Mesenchymal stem cell (in vitro differentiated cells and primary cell): ENCODE results near the gene ANO4.

Experiments used
- DNase-seq: peaks from one replicate; pipeline ENCODE4 v3.0.0-alpha.2; 2013
- H2AFZ ChIP-seq: one replicate; pipeline ENCODE4 v1.6.1; 2013; ENCODE audit warnings: low read depth, mild to moderate bottlenecking, control low read depth, inconsistent platforms, low read length, moderate library complexity
- H2AK5ac ChIP-seq: 2 replicates; pipeline ENCODE4 v1.6.1; 2013; ENCODE audit warnings: low read length, moderate library complexity, mild to moderate bottlenecking, inconsistent platforms; ENCODE audit not compliant: severe bottlenecking
- H2BK120ac ChIP-seq: one replicate; pipeline ENCODE4 v1.6.1; 2013; ENCODE audit warnings: low read depth, mild to moderate bottlenecking, inconsistent platforms, low read length, moderate library complexity
- H2BK12ac ChIP-seq, 2 experiments: one replicate each; pipeline ENCODE4 v1.6.1; 2013; ENCODE audit warnings: inconsistent platforms in 2 of 2, low read length in 2 of 2, mild to moderate bottlenecking in 2 of 2, moderate library complexity in 2 of 2, control low read depth in 1 of 2
- H2BK15ac ChIP-seq: one replicate; pipeline ENCODE4 v1.6.1; 2013; ENCODE audit warnings: mild to moderate bottlenecking, low read depth, inconsistent platforms; ENCODE audit not compliant: poor library complexity, severe bottlenecking
- H2BK5ac ChIP-seq: 2 replicates; pipeline ENCODE4 v1.6.1; 2013; ENCODE audit warnings: low read depth, mild to moderate bottlenecking, low read length, control low read depth, inconsistent platforms; ENCODE audit not compliant: poor library complexity, severe bottlenecking
- H3K14ac ChIP-seq, 2 experiments: one replicate each; pipeline ENCODE4 v1.6.1; 2013; ENCODE audit warnings: inconsistent platforms in 2 of 2, low read length in 2 of 2, control low read depth in 1 of 2, mild to moderate bottlenecking in 1 of 2, moderate library complexity in 1 of 2
- H3K18ac ChIP-seq, 2 experiments: one replicate each; pipeline ENCODE4 v1.6.1; 2013; ENCODE audit warnings: inconsistent platforms in 2 of 2, low read length in 2 of 2, control low read depth in 1 of 2, low read depth in 1 of 2, mild to moderate bottlenecking in 1 of 2
- H3K23ac ChIP-seq, 2 experiments: one replicate each; pipeline ENCODE4 v1.6.1; 2013; ENCODE audit warnings: inconsistent platforms in 2 of 2, low read length in 2 of 2, mild to moderate bottlenecking in 2 of 2, moderate library complexity in 2 of 2, control low read depth in 1 of 2
- H3K27ac ChIP-seq: 2 replicates; pipeline ENCODE4 v1.5.1; 2013; ENCODE audit warnings: mild to moderate bottlenecking, moderate library complexity, low read length, control low read depth, inconsistent platforms; ENCODE audit not compliant: poor library complexity, severe bottlenecking
- H3K27me3 ChIP-seq, 2 experiments: 2 replicates each; pipeline versions ENCODE4 v1.6.1 to v1.7.0; 2013; ENCODE audit warnings: low read length in 2 of 2, mild to moderate bottlenecking in 2 of 2, moderate library complexity in 2 of 2, control low read depth in 1 of 2, inconsistent platforms in 1 of 2; ENCODE audit not compliant: control insufficient read depth in 1 of 2, insufficient read depth in 1 of 2
- H3K36me3 ChIP-seq, 2 experiments: 2 replicates each; pipeline versions ENCODE4 v1.6.1 to v1.7.0; 2013; ENCODE audit warnings: low read length in 2 of 2, control low read depth in 1 of 2, inconsistent platforms in 1 of 2, low read depth in 1 of 2, mild to moderate bottlenecking in 1 of 2; ENCODE audit not compliant: insufficient read depth in 2 of 2, control insufficient read depth in 1 of 2
- H3K4ac ChIP-seq, 2 experiments: one replicate each; pipeline ENCODE4 v1.6.1; 2013; ENCODE audit warnings: inconsistent platforms in 2 of 2, low read length in 2 of 2, mild to moderate bottlenecking in 2 of 2, moderate library complexity in 2 of 2, control low read depth in 1 of 2, low read depth in 1 of 2
- H3K4me1 ChIP-seq: 2 replicates; pipeline ENCODE4 v1.6.1; 2013; ENCODE audit warnings: low read depth, low read length, control low read depth; ENCODE audit not compliant: control insufficient read depth, insufficient read depth
- H3K4me2 ChIP-seq: 2 replicates; pipeline ENCODE4 v1.6.1; 2013; ENCODE audit warnings: low read length, mild to moderate bottlenecking, inconsistent platforms; ENCODE audit not compliant: poor library complexity, severe bottlenecking
- H3K4me3 ChIP-seq, 2 experiments: 2 replicates each; pipeline versions ENCODE4 v1.5.1 to v1.7.0; 2013; ENCODE audit warnings: low read length in 2 of 2, mild to moderate bottlenecking in 2 of 2, control low read depth in 1 of 2, low read depth in 1 of 2; ENCODE audit not compliant: insufficient read depth in 1 of 2
- H3K79me1 ChIP-seq: replicated peaks from 2 replicates; pipeline ENCODE4 v1.6.1; 2013; ENCODE audit warnings: mild to moderate bottlenecking, control low read depth, low read length, inconsistent platforms; ENCODE audit not compliant: poor library complexity, severe bottlenecking
- H3K9ac ChIP-seq: 2 replicates; pipeline ENCODE4 v1.7.0; 2013; ENCODE audit warnings: mild to moderate bottlenecking, low read length, moderate library complexity
- H3K9me3 ChIP-seq: 2 replicates; pipeline ENCODE4 v1.7.0; 2013; ENCODE audit warnings: mild to moderate bottlenecking, low read length; ENCODE audit not compliant: control insufficient read depth
- H4K8ac ChIP-seq: one replicate; pipeline ENCODE4 v1.6.1; 2013; ENCODE audit warnings: inconsistent platforms, mild to moderate bottlenecking, low read length, moderate library complexity
- H4K91ac ChIP-seq: one replicate; pipeline ENCODE4 v1.6.1; 2013; ENCODE audit warnings: mild to moderate bottlenecking, low read length, inconsistent platforms
- WGBS: methylation state at CpG from one replicate; pipeline ENCODE4 v1.1.7; 2013; ENCODE audit warnings: mixed read lengths; 5-methylcytosine and 5-hydroxymethylcytosine counted together

The ANO4 gene

GRCh38 chr12:100895192-100895591 lies 100.6 kb downstream of the ANO4 start:
- Histone ChIP-seq H3K9ac (no peak overlapping the region), H3K18ac (no peak overlapping the region), H2BK12ac (no peak overlapping the region), H2AFZ (no peak overlapping the region), H3K9me3 (no peaks in the 10 kb centered on the region), H3K27me3 (peaks cover 0 to 4% of the 10 kb centered on the region in 2 experiments), H3K23ac (no peak overlapping the region), H4K8ac (no peak overlapping the region), H3K27ac (no peak overlapping the region), H3K4me2 (no peak overlapping the region), H2BK120ac (no peak overlapping the region), H2AK5ac (no peak overlapping the region), H3K14ac (no peak overlapping the region), H3K36me3 (no peaks in the 10 kb centered on the region), H2BK15ac (no peak overlapping the region), H3K4me1 (no peaks in the 10 kb centered on the region), H4K91ac (no peak overlapping the region), H2BK5ac (no peak overlapping the region), H3K4ac (no peak overlapping the region), H3K4me3 (no peak overlapping the region), H3K79me1 (no peaks in the 10 kb centered on the region)
- WGBS = 95% methylated on average over 2 of the region's 2 CpGs
- DNase-seq = no peak

GRCh38 chr12:100896192-100896591 lies 101.6 kb downstream of the ANO4 start:
- Histone ChIP-seq H3K18ac (no peak overlapping the region), H2BK5ac (no peak overlapping the region), H3K23ac (no peak overlapping the region), H3K27me3 (peaks cover 0 to 4% of the 10 kb centered on the region in 2 experiments), H3K9me3 (no peaks in the 10 kb centered on the region), H2AK5ac (no peak overlapping the region), H2BK120ac (no peak overlapping the region), H2BK15ac (no peak overlapping the region), H3K36me3 (no peaks in the 10 kb centered on the region), H2BK12ac (no peak overlapping the region), H3K9ac (no peak overlapping the region), H3K4ac (no peak overlapping the region), H2AFZ (no peak overlapping the region), H3K4me1 (no peaks in the 10 kb centered on the region), H3K27ac (no peak overlapping the region), H3K4me2 (no peak overlapping the region), H3K79me1 (no peaks in the 10 kb centered on the region), H4K91ac (no peak overlapping the region), H4K8ac (no peak overlapping the region), H3K14ac (no peak overlapping the region), H3K4me3 (no peak overlapping the region)
- 89% methylated on average over 5 of the region's 5 CpGs for WGBS
- no peak for DNase-seq

GRCh38 chr12:100897240-100897639 lies 102.7 kb downstream of the ANO4 start:
- no peaks in the 10 kb centered on the region for H3K79me1 ChIP-seq
- no peak for DNase-seq

GRCh38 chr12:100899301-100899700 lies 104.7 kb downstream of the ANO4 start:
- Histone ChIP-seq H3K9ac (no peak overlapping the region), H3K4me2 (no peak overlapping the region), H2BK120ac (no peak overlapping the region), H3K27me3 (peaks cover 0 to 5% of the 10 kb centered on the region in 2 experiments), H2BK5ac (no peak overlapping the region), H3K27ac (no peak overlapping the region), H3K79me1 (no peaks in the 10 kb centered on the region), H3K9me3 (no peaks in the 10 kb centered on the region), H3K4ac (no peak overlapping the region), H4K8ac (no peak overlapping the region), H3K36me3 (no peaks in the 10 kb centered on the region), H2AFZ (no peak overlapping the region), H4K91ac (no peak overlapping the region), H3K4me1 (no peaks in the 10 kb centered on the region), H2AK5ac (no peak overlapping the region), H3K4me3 (no peak overlapping the region), H3K23ac (no peak overlapping the region), H3K18ac (peak overlapping the region in 1 of 2 experiments; percentile 28), H3K14ac (no peak overlapping the region), H2BK12ac (no peak overlapping the region), H2BK15ac (no peak overlapping the region)
- DNase-seq = peak; percentile 37
- 65% methylated on average over 3 of the region's 3 CpGs for WGBS

More at GRCh38 chr12:100897240-100897639, 102.7 kb downstream of the ANO4 start:
- H2AFZ ChIP-seq = no peak overlapping the region
- peaks cover 0 to 4% of the 10 kb centered on the region in 2 experiments for H3K27me3 ChIP-seq
- H2BK12ac ChIP-seq = no peak overlapping the region
- H2BK120ac ChIP-seq = no peak overlapping the region
- no peak overlapping the region for H2BK5ac ChIP-seq
- no peak overlapping the region for H3K18ac ChIP-seq
- H3K4me3 ChIP-seq = no peak overlapping the region
- H4K8ac ChIP-seq = no peak overlapping the region
- no peaks in the 10 kb centered on the region for H3K9me3 ChIP-seq
- H3K14ac ChIP-seq = no peak overlapping the region
- no peak overlapping the region for H3K4ac ChIP-seq
- no peak overlapping the region for H3K23ac ChIP-seq
- no peak overlapping the region for H3K27ac ChIP-seq
- H2BK15ac ChIP-seq = no peak overlapping the region
- H3K9ac ChIP-seq = no peak overlapping the region
- H2AK5ac ChIP-seq = no peak overlapping the region
- H3K4me1 ChIP-seq = no peaks in the 10 kb centered on the region
- no peak overlapping the region for H4K91ac ChIP-seq
- H3K36me3 ChIP-seq = no peaks in the 10 kb centered on the region
- H3K4me2 ChIP-seq = no peak overlapping the region
- WGBS = 94% methylated on average over 5 of the region's 5 CpGs
